A549 (cell line): ENCODE measurements around the gene MYOT. TPM values are rescaled to one million over a fixed set of nuclear protein-coding genes. Genes with fewer than 3 reads are reported as not detected.

Experiments
- ATAC-seq, 2 experiments: fragments of 200-7000 bp in 1 of 2; fragments of >200 bp in 1 of 2; cut with Nextera tagmentation in 1 of 2; cut with Tn5 transposase in 1 of 2; 3 replicates each; pipeline versions ENCODE4 v1.8.0 to v1.9.1; 2018 to 2020; ENCODE audit warnings: mild to moderate bottlenecking in 1 of 2, moderate library complexity in 1 of 2
- CTCF ChIA-PET: fragments of 300-600 bp; sonication (Branson Sonifier 250); formaldehyde crosslinking; extraction: SDS; loops from one replicate; lab custom pipeline; 2021; ENCODE audit warnings: antibody characterized with exemption, inconsistent platforms; lab: Yijun Ruan, JAX
- POLR2A ChIA-PET: fragments of 350-600 bp; formaldehyde crosslinking; extraction: SDS; loops from one replicate; lab custom pipeline; 2021; ENCODE audit warnings: antibody characterized with exemption, inconsistent platforms; lab: Yijun Ruan, JAX
- DNase-seq, 2 experiments: peaks; one replicate each; pipeline versions ENCODE4 v3.0.0 to v3.0.0-alpha.2; 2011 to 2016; ENCODE audit warnings: low read depth in 1 of 2, low spot score in 1 of 2
- FAIRE-seq: peaks from 2 replicates; lab custom pipeline; 2011; peaks lifted over from hg19 to GRCh38; lab: Jason Lieb, UNC
- H3K27ac ChIP-seq, 2 experiments: fragments of >200 bp; sonication (Bioruptor Twin); formaldehyde crosslinking; 3 replicates each; pipeline ENCODE4 v1.5.1; 2016 to 2017
- H3K4me1 ChIP-seq: fragments of >200 bp; sonication (Bioruptor Twin); formaldehyde crosslinking; 3 replicates; pipeline ENCODE4 v1.6.1; 2016
- H3K4me2 ChIP-seq: fragments of >200 bp; sonication (Bioruptor Twin); formaldehyde crosslinking; 3 replicates; pipeline ENCODE4 v1.6.1; 2016
- H3K4me3 ChIP-seq: fragments of >200 bp; sonication (Bioruptor Twin); formaldehyde crosslinking; 3 replicates; pipeline ENCODE4 v1.5.1; 2016
- H3K9me3 ChIP-seq: fragments of >200 bp; sonication (Bioruptor Twin); formaldehyde crosslinking; 3 replicates; pipeline ENCODE4 v1.6.1; 2016
- CBX8 ChIP-seq: fragments of 200-600 bp; sonication (generic); IDR thresholded peaks from 2 replicates; pipeline ENCODE4 v1.6.1; 2016
- CEBPB ChIP-seq, 2 experiments: fragments of >200 bp in 1 of 2; sonication (Bioruptor Twin) in 1 of 2; formaldehyde crosslinking in 1 of 2; IDR thresholded peaks; 2 replicates each; pipeline ENCODE4 v1.6.1; 2012 to 2016
- EP300 ChIP-seq, 2 experiments: fragments of >200 bp; sonication (Bioruptor Twin); formaldehyde crosslinking; IDR thresholded peaks; 2 replicates in 1 of 2; 3 replicates in 1 of 2; pipeline ENCODE4 v1.6.1; 2016 to 2017
- ESRRA ChIP-seq: fragments of 150-350 bp; IDR thresholded peaks from 2 replicates; pipeline ENCODE4 v1.6.1; 2014; ENCODE audit warnings: mild to moderate bottlenecking, low read length, borderline replicate concordance
- FOSB ChIP-seq: fragments of 250-450 bp; sonication (Bioruptor Pico); IDR thresholded peaks from 2 replicates; pipeline ENCODE4 v1.5.0; 2020; ENCODE audit warnings: mild to moderate bottlenecking, moderate library complexity
- GATA3 ChIP-seq: IDR thresholded peaks from 2 replicates; pipeline ENCODE4 v1.6.1; 2012; ENCODE audit warnings: borderline replicate concordance
- HOXB13 ChIP-seq: fragments of 250-450 bp; sonication (Bioruptor Pico); IDR thresholded peaks from 2 replicates; pipeline ENCODE4 v1.5.0; 2020; ENCODE audit warnings: low read depth, mild to moderate bottlenecking, moderate library complexity
- JUN ChIP-seq, 2 experiments: fragments of >200 bp; sonication (Bioruptor Twin); formaldehyde crosslinking; IDR thresholded peaks; 2 replicates in 1 of 2; 3 replicates in 1 of 2; pipeline ENCODE4 v1.6.1; 2016 to 2017
- JUNB ChIP-seq: fragments of >200 bp; sonication (Bioruptor Twin); formaldehyde crosslinking; IDR thresholded peaks from 2 replicates; pipeline ENCODE4 v1.6.1; 2016
- KDM1A ChIP-seq: fragments of 200-600 bp; sonication (generic); IDR thresholded peaks from 2 replicates; pipeline ENCODE4 v1.6.1; 2016; ENCODE audit warnings: low read depth, mild to moderate bottlenecking
- KDM5A ChIP-seq: fragments of 200-600 bp; sonication (generic); IDR thresholded peaks from 2 replicates; pipeline ENCODE4 v1.6.1; 2016; ENCODE audit warnings: antibody characterized with exemption, mild to moderate bottlenecking
- NPAS2 ChIP-seq: fragments of 250-450 bp; sonication (Bioruptor Pico); IDR thresholded peaks from 2 replicates; pipeline ENCODE4 v1.8.0; 2022; ENCODE audit warnings: mild to moderate bottlenecking, moderate library complexity, borderline replicate concordance
- PHF8 ChIP-seq: fragments of 200-600 bp; sonication (generic); IDR thresholded peaks from 2 replicates; pipeline ENCODE4 v1.6.1; 2016; ENCODE audit warnings: low read depth, mild to moderate bottlenecking, antibody characterized with exemption, moderate library complexity, borderline replicate concordance
- RAD21 ChIP-seq, 2 experiments: fragments of >200 bp in 1 of 2; sonication (Bioruptor Twin) in 1 of 2; formaldehyde crosslinking in 1 of 2; IDR thresholded peaks in 1 of 2; conservative IDR thresholded peaks in 1 of 2; 2 replicates in 1 of 2; 3 replicates in 1 of 2; pipeline ENCODE4 v1.6.1; 2012 to 2018; ENCODE audit warnings: inconsistent platforms in 1 of 2
- RCOR1 ChIP-seq: fragments of 150-350 bp; IDR thresholded peaks from 2 replicates; pipeline ENCODE4 v1.6.1; 2014; ENCODE audit warnings: antibody characterized with exemption, low read length, low read depth
- RNF2 ChIP-seq: fragments of 200-600 bp; sonication (generic); IDR thresholded peaks from 2 replicates; pipeline ENCODE4 v1.6.1; 2016; ENCODE audit warnings: low read depth, mild to moderate bottlenecking, antibody characterized with exemption, moderate library complexity, borderline replicate concordance
- SREBF2 ChIP-seq: fragments of 450-650 bp; IDR thresholded peaks from 2 replicates; pipeline ENCODE4 v1.6.1; 2014; ENCODE audit warnings: mild to moderate bottlenecking, moderate library complexity
- TFCP2L1 ChIP-seq: fragments of 250-450 bp; sonication (Bioruptor Pico); IDR thresholded peaks from 2 replicates; pipeline ENCODE4 v1.5.0; 2021; ENCODE audit warnings: mild to moderate bottlenecking
- TP53 ChIP-seq: fragments of 250-450 bp; sonication (Bioruptor Pico); IDR thresholded peaks from 2 replicates; pipeline ENCODE4 v1.5.0; 2021; ENCODE audit warnings: mild to moderate bottlenecking, moderate library complexity
- WGBS: methylation state at CpG from one replicate; pipeline ENCODE4 v1.1.6; 2017; ENCODE audit errors: missing lambda C conversion rate; 5-methylcytosine and 5-hydroxymethylcytosine counted together
- polyA plus RNA-seq, 4 experiments: library from polyadenylated mRNA; depleted of rRNA in 3 of 4; stranded (reverse); fragments of >200 nt; fragmentation: RNase III in 1 of 4; extraction: RNeasy Plus Mini Kit Qiagen cat#74134 plus additional on column Dnase treatment in 1 of 4; gene quantifications; 2 replicates in 3 of 4; 3 replicates in 1 of 4; pipeline ENCODE4 v1.2.3, GENCODE V29; 2011 to 2017
- TF ChIP-seq, protein P1 (sequence below): fragments of 200-600 bp; sonication (generic); IDR thresholded peaks from 2 replicates; pipeline ENCODE4 v1.6.1; 2016; ENCODE audit warnings: antibody characterized with exemption, mild to moderate bottlenecking, moderate library complexity
- TF ChIP-seq, protein P2 (sequence below): fragments of 250-450 bp; sonication (Bioruptor Pico); IDR thresholded peaks from 2 replicates; pipeline ENCODE4 v1.5.0; 2020; ENCODE audit warnings: low read depth, mild to moderate bottlenecking, moderate library complexity
- TF ChIP-seq, protein P3 (sequence below): fragments of >200 bp; sonication (Bioruptor Twin); formaldehyde crosslinking; IDR thresholded peaks from 3 replicates; pipeline ENCODE4 v1.6.1; 2016

The MYOT gene
- polyA plus RNA-seq, 2 of the 4 experiments (the other 2 are of a cell fraction) = 0.08 TPM; not detected in 1

DNA sequence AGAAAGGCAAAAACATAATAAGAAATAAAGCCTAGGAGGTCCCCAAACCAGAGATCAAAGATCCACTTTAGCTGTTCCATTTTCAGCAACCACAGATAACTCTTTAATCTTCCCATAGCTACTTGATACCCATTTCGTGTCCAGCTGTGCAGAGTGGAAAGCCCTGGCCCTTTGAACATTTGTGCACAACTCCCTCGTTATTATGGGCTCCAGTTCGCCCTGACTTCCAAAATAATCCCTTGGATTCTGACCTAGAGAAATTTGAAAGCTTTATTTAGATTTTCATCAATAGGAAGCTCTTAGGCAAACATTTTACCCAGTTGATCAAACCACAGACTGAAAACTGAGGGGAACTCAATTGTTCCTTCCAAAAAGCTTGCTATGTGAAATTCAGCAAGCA is 4.8 kb downstream of the MYOT start:
- TF ChIP-seq SREBF2 (no peak), KDM1A (no peak), FOSB (CRISPR knock-in tag) (no peak), RAD21 (conservative IDR thresholded peaks at IDR 0.05 in 1 of 2, IDR thresholded peaks at IDR 0.05 in 1 of 2) (no peak), HOXB13 (CRISPR knock-in tag) (no peak), PHF8 (no peak), GATA3 (no peak), RCOR1 (no peak), KDM5A (no peak)
- TF ChIP-seq, protein P1, sequence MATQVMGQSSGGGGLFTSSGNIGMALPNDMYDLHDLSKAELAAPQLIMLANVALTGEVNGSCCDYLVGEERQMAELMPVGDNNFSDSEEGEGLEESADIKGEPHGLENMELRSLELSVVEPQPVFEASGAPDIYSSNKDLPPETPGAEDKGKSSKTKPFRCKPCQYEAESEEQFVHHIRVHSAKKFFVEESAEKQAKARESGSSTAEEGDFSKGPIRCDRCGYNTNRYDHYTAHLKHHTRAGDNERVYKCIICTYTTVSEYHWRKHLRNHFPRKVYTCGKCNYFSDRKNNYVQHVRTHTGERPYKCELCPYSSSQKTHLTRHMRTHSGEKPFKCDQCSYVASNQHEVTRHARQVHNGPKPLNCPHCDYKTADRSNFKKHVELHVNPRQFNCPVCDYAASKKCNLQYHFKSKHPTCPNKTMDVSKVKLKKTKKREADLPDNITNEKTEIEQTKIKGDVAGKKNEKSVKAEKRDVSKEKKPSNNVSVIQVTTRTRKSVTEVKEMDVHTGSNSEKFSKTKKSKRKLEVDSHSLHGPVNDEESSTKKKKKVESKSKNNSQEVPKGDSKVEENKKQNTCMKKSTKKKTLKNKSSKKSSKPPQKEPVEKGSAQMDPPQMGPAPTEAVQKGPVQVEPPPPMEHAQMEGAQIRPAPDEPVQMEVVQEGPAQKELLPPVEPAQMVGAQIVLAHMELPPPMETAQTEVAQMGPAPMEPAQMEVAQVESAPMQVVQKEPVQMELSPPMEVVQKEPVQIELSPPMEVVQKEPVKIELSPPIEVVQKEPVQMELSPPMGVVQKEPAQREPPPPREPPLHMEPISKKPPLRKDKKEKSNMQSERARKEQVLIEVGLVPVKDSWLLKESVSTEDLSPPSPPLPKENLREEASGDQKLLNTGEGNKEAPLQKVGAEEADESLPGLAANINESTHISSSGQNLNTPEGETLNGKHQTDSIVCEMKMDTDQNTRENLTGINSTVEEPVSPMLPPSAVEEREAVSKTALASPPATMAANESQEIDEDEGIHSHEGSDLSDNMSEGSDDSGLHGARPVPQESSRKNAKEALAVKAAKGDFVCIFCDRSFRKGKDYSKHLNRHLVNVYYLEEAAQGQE = no peak
- TF ChIP-seq, protein P2, sequence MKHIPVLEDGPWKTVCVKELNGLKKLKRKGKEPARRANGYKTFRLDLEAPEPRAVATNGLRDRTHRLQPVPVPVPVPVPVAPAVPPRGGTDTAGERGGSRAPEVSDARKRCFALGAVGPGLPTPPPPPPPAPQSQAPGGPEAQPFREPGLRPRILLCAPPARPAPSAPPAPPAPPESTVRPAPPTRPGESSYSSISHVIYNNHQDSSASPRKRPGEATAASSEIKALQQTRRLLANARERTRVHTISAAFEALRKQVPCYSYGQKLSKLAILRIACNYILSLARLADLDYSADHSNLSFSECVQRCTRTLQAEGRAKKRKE (CRISPR knock-in tag) = no peak
- TF ChIP-seq, protein P3, sequence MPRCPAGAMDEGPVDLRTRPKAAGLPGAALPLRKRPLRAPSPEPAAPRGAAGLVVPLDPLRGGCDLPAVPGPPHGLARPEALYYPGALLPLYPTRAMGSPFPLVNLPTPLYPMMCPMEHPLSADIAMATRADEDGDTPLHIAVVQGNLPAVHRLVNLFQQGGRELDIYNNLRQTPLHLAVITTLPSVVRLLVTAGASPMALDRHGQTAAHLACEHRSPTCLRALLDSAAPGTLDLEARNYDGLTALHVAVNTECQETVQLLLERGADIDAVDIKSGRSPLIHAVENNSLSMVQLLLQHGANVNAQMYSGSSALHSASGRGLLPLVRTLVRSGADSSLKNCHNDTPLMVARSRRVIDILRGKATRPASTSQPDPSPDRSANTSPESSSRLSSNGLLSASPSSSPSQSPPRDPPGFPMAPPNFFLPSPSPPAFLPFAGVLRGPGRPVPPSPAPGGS = no peak
- TF ChIP-seq, all 56 proteins: peak for 0
- Histone ChIP-seq H3K4me2 (no peak overlapping the region), H3K4me1 (no peaks in the 10 kb centered on the region), H3K27ac (no peak overlapping the region), H3K4me3 (no peak overlapping the region), H3K9me3 (no peaks in the 10 kb centered on the region)
- ChIA-PET POLR2A (no interaction called here), CTCF (interaction anchor here (0.7 to 1.3 kb wide), 3 partner anchors 9 to 213 kb away, joined by 3 to 5 read pairs (median 4); no protein-coding TSS in a partner anchor)
- 58% methylated on average over 3 of the region's 3 CpGs for WGBS
- no peak for DNase-seq
- no peak for ATAC-seq
- FAIRE-seq = no peak

DNA sequence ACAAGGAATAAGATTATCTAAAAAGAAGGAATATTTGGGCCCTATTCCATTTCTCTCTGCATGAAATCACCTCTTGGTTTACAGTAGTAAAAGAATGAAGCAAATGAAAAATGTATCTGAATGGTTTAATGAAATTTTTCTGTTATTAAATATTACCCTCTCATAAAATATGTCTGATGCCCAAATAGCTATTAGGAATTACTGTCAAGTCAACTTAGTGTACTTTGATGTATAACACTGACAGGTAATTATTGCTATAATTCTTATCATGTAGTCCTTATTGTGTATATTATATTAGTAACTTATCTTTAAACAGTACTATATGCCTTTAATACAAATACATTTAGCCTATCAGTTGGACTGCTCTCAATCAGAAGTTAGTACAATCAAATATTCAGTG is 8.4 kb downstream of the MYOT start:
- POLR2A ChIA-PET = no interaction called here
- ATAC-seq = no peak
- no peak overlapping the region for H3K27ac ChIP-seq
- no peak for FAIRE-seq
- H3K4me3 ChIP-seq = no peak overlapping the region
- no peaks in the 10 kb centered on the region for H3K9me3 ChIP-seq
- DNase-seq = no peak
- H3K4me2 ChIP-seq = no peak overlapping the region
- CTCF ChIA-PET = interaction anchor here (0.8 to 1.3 kb wide), 3 partner anchors 18 to 181 kb away, joined by 3 to 5 read pairs (median 3); no protein-coding TSS in a partner anchor
- TF ChIP-seq PHF8 (no peak), TFCP2L1 (CRISPR knock-in tag) (no peak), SREBF2 (no peak), TP53 (CRISPR knock-in tag) (no peak), ESRRA (no peak), JUN (IDR thresholded peaks at IDR 0.05) (no peak), RNF2 (no peak), CBX8 (no peak), JUNB (no peak), NPAS2 (CRISPR knock-in tag) (no peak), EP300 (IDR thresholded peaks at IDR 0.05) (no peak), CEBPB (IDR thresholded peaks at IDR 0.05) (no peak)
- H3K4me1 ChIP-seq = no peaks in the 10 kb centered on the region
